ENCODE measurements around the gene FOXB1.

GRCh38 chr15:60049948-60050347 lies 45.8 kb downstream of the FOXB1 start:
- no peak for TF ChIP-seq POLR2A (IDR thresholded peaks at IDR 0.05; ENCODE audit: low read length)
- TF ChIP-seq GATA1 (IDR thresholded peaks at IDR 0.05; ENCODE audit: low read depth, low read length) = no peak

Data from erythroblast (primary cell).